Stimulated activated CD4-positive, alpha-beta T cell treated with anti-CD3 and anti-CD28 coated beads, Interleukin-12 subunit alpha, Interleukin-12 subunit beta, amount 100 ng/mL, for 24 hours (primary cell): Measurements from ENCODE around the gene KLB.
"Not testable (repeated sequence)": the region's sequence is repeated elsewhere in the genome, so short reads cannot be mapped to it uniquely, and the experiment has no call there.

Source experiments
- DNase-seq, 2 experiments: peaks; one replicate each; pipeline ENCODE4 v3.0.0-alpha.2; 2020; ENCODE audit warnings: low read depth in 2 of 2

KLB gene

GRCh38 chr4:39406763-39407583 lies at the start of gene KLB:
KLB (plus strand) TSS chr4:39406930; CDS start chr4:39406950, 20 bp downstream.
- DNase-seq, result no peak

GRCh38 chr4:39357002-39357401 lies 49.7 kb upstream of the KLB start:
- no peak for DNase-seq

GRCh38 chr4:39360611-39361010 lies 46.1 kb upstream of the KLB start:
- DNase-seq, result not testable (repeated sequence)

- DNase-seq, result no peak
These were observed 43.9 kb upstream of the KLB start for GRCh38 chr4:39362827-39363226.

- DNase-seq, result no peak
These were observed 42.8 kb upstream of the KLB start for GRCh38 chr4:39363773-39364393.

- no peak for DNase-seq
These were observed 41.4 kb upstream of the KLB start for GRCh38 chr4:39365360-39365759.

GRCh38 chr4:39365830-39366771 lies 40.6 kb upstream of the KLB start, which contains the start of gene RFC1:
RFC1 (minus strand) TSS chr4:39366362; CDS start chr4:39366241, 121 bp downstream.
- DNase-seq, result peak; percentile 88 to 94

- no peak for DNase-seq
These were observed 39.6 kb upstream of the KLB start for GRCh38 chr4:39367166-39367565.

- no peak for DNase-seq
These were observed 37.4 kb upstream of the KLB start for GRCh38 chr4:39369301-39369700.

GRCh38 chr4:39371209-39371608 lies 35.5 kb upstream of the KLB start:
- not testable (repeated sequence) for DNase-seq

- DNase-seq, result no peak
These were observed 31.3 kb upstream of the KLB start for GRCh38 chr4:39375478-39375877.

GRCh38 chr4:39383690-39384089 lies 23.0 kb upstream of the KLB start:
- DNase-seq, result no peak

- no peak for DNase-seq
These were observed 22.2 kb upstream of the KLB start for GRCh38 chr4:39384563-39384962.

GRCh38 chr4:39390603-39391002 lies 16.1 kb upstream of the KLB start:
- DNase-seq, result no peak

- DNase-seq, result no peak
These were observed 12.0 kb upstream of the KLB start for GRCh38 chr4:39394706-39395105.

GRCh38 chr4:39401640-39402039 lies 5.1 kb upstream of the KLB start:
- DNase-seq, result not testable (repeated sequence)

- DNase-seq, result no peak
These were observed 805 bp downstream of the KLB start for GRCh38 chr4:39407584-39407885.

GRCh38 chr4:39410415-39410814 lies 3.7 kb downstream of the KLB start:
- no peak for DNase-seq

- DNase-seq, result not testable (repeated sequence)
These were observed 4.8 kb downstream of the KLB start for GRCh38 chr4:39411561-39411960.

- no peak for DNase-seq
These were observed 9.1 kb downstream of the KLB start for GRCh38 chr4:39415678-39416283.

- DNase-seq, result no peak
These were observed 15.5 kb downstream of the KLB start for GRCh38 chr4:39422247-39422646.

- not testable (repeated sequence) for DNase-seq
These were observed 18.6 kb downstream of the KLB start for GRCh38 chr4:39425297-39425696.
